Coronary artery (tissue), 2 donors: Measurements from ENCODE around the gene TNFAIP8.
A peak's percentile ranks its signal among the peaks of the same experiment; 100 is the strongest.

Experiments
- DNase-seq: peaks from one replicate; pipeline ENCODE4 v3.0.0-alpha.2; 2017; ENCODE audit warnings: low spot score
- H3K27ac ChIP-seq, 2 donors: fragments of 200-600 bp; sonication (generic); one replicate each; pipeline ENCODE4 v1.5.1; 2016 to 2019
- H3K4me3 ChIP-seq: fragments of 200-600 bp; sonication (generic); 2 replicates; pipeline ENCODE4 v1.5.1; 2016; ENCODE audit warnings: mild to moderate bottlenecking, moderate library complexity
- CTCF ChIP-seq: fragments of 200-600 bp; sonication (generic); IDR thresholded peaks from one replicate; pipeline ENCODE4 v1.5.1; 2019; ENCODE audit warnings: antibody characterized with exemption

TNFAIP8 gene

GRCh38 chr5:119371146-119371545, 15.3 kb downstream of the TNFAIP8 start:
- DNase-seq = no peak
- no peak overlapping the region for H3K4me3 ChIP-seq
- TF ChIP-seq CTCF = no peak
- peak overlapping the region in 1 of 2 donors; percentile 36 for H3K27ac ChIP-seq

- no peak for TF ChIP-seq CTCF
- DNase-seq = no peak
- no peak overlapping the region for H3K4me3 ChIP-seq
- peak overlapping the region; percentile 6 to 53 for H3K27ac ChIP-seq
These were observed 17.6 kb downstream of the TNFAIP8 start for GRCh38 chr5:119373449-119373858.

- TF ChIP-seq CTCF = no peak
- DNase-seq = no peak
- no peak overlapping the region for H3K27ac ChIP-seq
These were observed 19.1 kb downstream of the TNFAIP8 start for GRCh38 chr5:119374901-119375300.

GRCh38 chr5:119377066-119377465, 21.2 kb downstream of the TNFAIP8 start:
- TF ChIP-seq CTCF = no peak
- Histone ChIP-seq H3K27ac (no peak overlapping the region), H3K4me3 (no peak overlapping the region)
- DNase-seq = no peak

More at GRCh38 chr5:119374901-119375300, 19.1 kb downstream of the TNFAIP8 start:
- no peak overlapping the region for H3K4me3 ChIP-seq

GRCh38 chr5:119378075-119378700, 22.4 kb downstream of the TNFAIP8 start:
- TF ChIP-seq CTCF = no peak
- Histone ChIP-seq H3K4me3 (no peak overlapping the region), H3K27ac (peak overlapping the region; percentile 2 to 32)
- DNase-seq = no peak

- peak overlapping the region in 1 of 2 donors; percentile 32 for H3K27ac ChIP-seq
- no peak for TF ChIP-seq CTCF
These were observed 23.3 kb downstream of the TNFAIP8 start for GRCh38 chr5:119379096-119379495.

GRCh38 chr5:119379942-119380547, 24.2 kb downstream of the TNFAIP8 start:
- H3K4me3 ChIP-seq = no peak overlapping the region
- DNase-seq = no peak
- peak overlapping the region in 1 of 2 donors; percentile 32 for H3K27ac ChIP-seq

More at GRCh38 chr5:119379096-119379495, 23.3 kb downstream of the TNFAIP8 start:
- H3K4me3 ChIP-seq = no peak overlapping the region
- DNase-seq = no peak

More at GRCh38 chr5:119379942-119380547, 24.2 kb downstream of the TNFAIP8 start:
- TF ChIP-seq CTCF = no peak
